HEK293 (cell line): ENCODE data around the gene DEUP1.

ENCODE experiments used
- CTCF ChIA-PET: fragments of 350-600 bp; formaldehyde crosslinking; extraction: SDS; loops from one replicate; lab custom pipeline; 2021; ENCODE audit warnings: antibody characterized with exemption; lab: Yijun Ruan, JAX
- POLR2A ChIA-PET: fragments of 300-600 bp; formaldehyde crosslinking; extraction: SDS; loops from one replicate; lab custom pipeline; 2020; ENCODE audit warnings: antibody characterized with exemption, inconsistent platforms; lab: Yijun Ruan, JAX
- H3K27ac ChIP-seq: fragments of 200-500 bp; sonication (Bioruptor generic); 2 replicates; pipeline ENCODE4 v1.5.1; 2014; ENCODE audit warnings: low read depth, low read length, control low read depth, inconsistent platforms; ENCODE audit errors: extremely low read depth
- H3K36me3 ChIP-seq, 2 experiments: fragments of 200-500 bp in 1 of 2; sonication (Bioruptor generic) in 1 of 2; 1 replicate in 1 of 2; 2 replicates in 1 of 2; pipeline ENCODE4 v1.5.1; 2014 to 2017; ENCODE audit warnings: inconsistent platforms in 2 of 2, low read length in 2 of 2; ENCODE audit not compliant: control insufficient read depth in 2 of 2, insufficient read depth in 1 of 2
- H3K4me1 ChIP-seq: fragments of 200-500 bp; sonication (Bioruptor generic); 2 replicates; pipeline ENCODE4 v1.5.1; 2014; ENCODE audit warnings: mild to moderate bottlenecking, low read length, inconsistent platforms; ENCODE audit not compliant: control insufficient read depth, insufficient read depth
- H3K4me3 ChIP-seq: 2 replicates; pipeline ENCODE4 v1.5.1; 2011; ENCODE audit warnings: low read depth, mild to moderate bottlenecking, control low read depth, low read length, moderate library complexity
- H3K9me3 ChIP-seq: fragments of 200-500 bp; sonication (Bioruptor generic); 2 replicates; pipeline ENCODE4 v1.5.1; 2014; ENCODE audit warnings: low read depth, low read length, inconsistent platforms; ENCODE audit not compliant: control insufficient read depth, insufficient read depth
- ELK4 ChIP-seq: IDR thresholded peaks from 2 replicates; pipeline ENCODE4 v1.6.1; 2011; ENCODE audit warnings: mild to moderate bottlenecking, low read depth, low read length, borderline replicate concordance
- GLI2 ChIP-seq: fragments of 450-650 bp; formaldehyde crosslinking; IDR thresholded peaks from 2 replicates; pipeline ENCODE4; 2017; ENCODE audit warnings: missing biosample characterization, missing genetic modification characterization, low read depth, borderline replicate concordance
- HOXA7 ChIP-seq: sonication (generic); formaldehyde crosslinking; IDR thresholded peaks from 2 replicates; pipeline ENCODE4 v1.8.1; 2022; ENCODE audit warnings: missing genetic modification reagents, borderline replicate concordance
- HOXC10 ChIP-seq: sonication (generic); formaldehyde crosslinking; IDR thresholded peaks from 2 replicates; pipeline ENCODE4 v1.8.1; 2023; ENCODE audit warnings: mild to moderate bottlenecking, missing genetic modification reagents
- HOXD13 ChIP-seq: sonication (generic); formaldehyde crosslinking; IDR thresholded peaks from 2 replicates; pipeline ENCODE4 v1.8.0; 2022; ENCODE audit warnings: missing genetic modification reagents, borderline replicate concordance
- IKZF3 ChIP-seq: fragments of 450-650 bp; IDR thresholded peaks from 2 replicates; pipeline ENCODE4 v1.5.0; 2018; ENCODE audit warnings: missing biosample characterization, mild to moderate bottlenecking, missing genetic modification characterization, moderate library complexity
- KLF17 ChIP-seq: fragments of 450-650 bp; formaldehyde crosslinking; IDR thresholded peaks from 2 replicates; pipeline ENCODE4 v1.5.1; 2016; ENCODE audit warnings: missing biosample characterization, missing genetic modification characterization
- OVOL3 ChIP-seq: fragments of 450-650 bp; formaldehyde crosslinking; IDR thresholded peaks from 2 replicates; pipeline ENCODE4 v1.5.1; 2016; ENCODE audit warnings: missing biosample characterization, missing genetic modification characterization
- REPIN1 ChIP-seq: fragments of 450-650 bp; formaldehyde crosslinking; IDR thresholded peaks from 2 replicates; pipeline ENCODE4 v1.5.1; 2017; ENCODE audit warnings: missing biosample characterization, missing genetic modification characterization, low read depth
- SP3 ChIP-seq: fragments of 450-650 bp; formaldehyde crosslinking; IDR thresholded peaks from 2 replicates; pipeline ENCODE4 v1.5.1; 2016; ENCODE audit warnings: missing biosample characterization, missing genetic modification characterization
- TRIM28 ChIP-seq: IDR thresholded peaks from 2 replicates; pipeline ENCODE4 v1.6.1; 2011; ENCODE audit warnings: low read length, control low read depth, borderline replicate concordance
- ZBTB20 ChIP-seq: fragments of 450-650 bp; formaldehyde crosslinking; IDR thresholded peaks from 2 replicates; pipeline ENCODE4 v1.5.1; 2016; ENCODE audit warnings: missing biosample characterization, missing genetic modification characterization
- ZBTB44 ChIP-seq: fragments of 450-650 bp; IDR thresholded peaks from 2 replicates; pipeline ENCODE4 v1.5.1; 2018; ENCODE audit warnings: missing biosample characterization, mild to moderate bottlenecking, missing genetic modification characterization
- ZBTB48 ChIP-seq: fragments of 450-650 bp; formaldehyde crosslinking; IDR thresholded peaks from 2 replicates; pipeline ENCODE4 v1.5.1; 2016; ENCODE audit warnings: missing biosample characterization, missing genetic modification characterization
- ZFP3 ChIP-seq: fragments of 450-650 bp; formaldehyde crosslinking; IDR thresholded peaks from 2 replicates; pipeline ENCODE4 v1.5.1; 2016; ENCODE audit warnings: low read depth, missing biosample characterization, missing genetic modification characterization
- ZFP41 ChIP-seq: fragments of 450-650 bp; formaldehyde crosslinking; IDR thresholded peaks from 2 replicates; pipeline ENCODE4 v1.5.1; 2016; ENCODE audit warnings: missing biosample characterization, missing genetic modification characterization, borderline replicate concordance
- ZNF10 ChIP-seq: fragments of 450-650 bp; formaldehyde crosslinking; IDR thresholded peaks from 2 replicates; pipeline ENCODE4 v1.5.1; 2017; ENCODE audit warnings: missing biosample characterization, missing genetic modification characterization
- ZNF112 ChIP-seq: fragments of 450-650 bp; formaldehyde crosslinking; IDR thresholded peaks from 2 replicates; pipeline ENCODE4 v1.5.0; 2017; ENCODE audit warnings: missing biosample characterization, missing genetic modification characterization
- ZNF132 ChIP-seq: fragments of 450-650 bp; formaldehyde crosslinking; IDR thresholded peaks from 2 replicates; pipeline ENCODE4 v1.5.1; 2017; ENCODE audit warnings: missing biosample characterization, missing genetic modification characterization, borderline replicate concordance
- ZNF221 ChIP-seq: fragments of 450-650 bp; formaldehyde crosslinking; IDR thresholded peaks from 2 replicates; pipeline ENCODE4 v1.5.1; 2017; ENCODE audit warnings: missing biosample characterization, missing genetic modification characterization, borderline replicate concordance
- ZNF324 ChIP-seq: fragments of 450-650 bp; formaldehyde crosslinking; IDR thresholded peaks from 2 replicates; pipeline ENCODE4 v1.5.1; 2016; ENCODE audit warnings: missing biosample characterization, missing genetic modification characterization
- ZNF423 ChIP-seq: fragments of 450-650 bp; formaldehyde crosslinking; IDR thresholded peaks from 2 replicates; pipeline ENCODE4 v1.5.1; 2016; ENCODE audit warnings: missing biosample characterization, missing genetic modification characterization
- ZNF433 ChIP-seq: fragments of 450-650 bp; formaldehyde crosslinking; IDR thresholded peaks from 2 replicates; pipeline ENCODE4 v1.5.1; 2016; ENCODE audit warnings: missing biosample characterization, missing genetic modification characterization, low read depth
- ZNF555 ChIP-seq: fragments of 450-650 bp; formaldehyde crosslinking; conservative IDR thresholded peaks from 2 replicates; pipeline ENCODE4 v1.5.1; 2017; ENCODE audit warnings: missing biosample characterization, mild to moderate bottlenecking, missing genetic modification characterization, inconsistent platforms
- ZNF558 ChIP-seq: fragments of 450-650 bp; formaldehyde crosslinking; IDR thresholded peaks from 2 replicates; pipeline ENCODE4 v1.5.1; 2016; ENCODE audit warnings: missing biosample characterization, missing genetic modification characterization
- ZNF624 ChIP-seq: fragments of 450-650 bp; formaldehyde crosslinking; IDR thresholded peaks from 2 replicates; pipeline ENCODE4 v1.5.1; 2017; ENCODE audit warnings: missing biosample characterization, missing genetic modification characterization
- ZNF76 ChIP-seq: fragments of 450-650 bp; formaldehyde crosslinking; IDR thresholded peaks from 2 replicates; pipeline ENCODE4; 2016; ENCODE audit warnings: low read depth, missing biosample characterization, missing genetic modification characterization, borderline replicate concordance
- ZNF768 ChIP-seq: fragments of 450-650 bp; formaldehyde crosslinking; IDR thresholded peaks from 2 replicates; pipeline ENCODE4 v1.5.1; 2018; ENCODE audit warnings: missing biosample characterization, mild to moderate bottlenecking, missing genetic modification characterization
- ZNF776 ChIP-seq: fragments of 450-650 bp; formaldehyde crosslinking; IDR thresholded peaks from 2 replicates; pipeline ENCODE4 v1.5.0; 2017; ENCODE audit warnings: missing biosample characterization, missing genetic modification characterization, borderline replicate concordance
- ZSCAN4 ChIP-seq: fragments of 450-650 bp; formaldehyde crosslinking; IDR thresholded peaks from 2 replicates; pipeline ENCODE4 v1.5.1; 2017; ENCODE audit warnings: missing biosample characterization, missing genetic modification characterization
- ZXDB ChIP-seq: fragments of 450-650 bp; formaldehyde crosslinking; IDR thresholded peaks from 2 replicates; pipeline ENCODE4 v1.5.1; 2016; ENCODE audit warnings: missing biosample characterization, missing genetic modification characterization
- TF ChIP-seq, protein P1 (sequence below): fragments of 450-650 bp; IDR thresholded peaks from 2 replicates; pipeline ENCODE4 v1.5.1; 2018; ENCODE audit warnings: missing biosample characterization, missing genetic modification characterization

DEUP1 gene

DNA sequence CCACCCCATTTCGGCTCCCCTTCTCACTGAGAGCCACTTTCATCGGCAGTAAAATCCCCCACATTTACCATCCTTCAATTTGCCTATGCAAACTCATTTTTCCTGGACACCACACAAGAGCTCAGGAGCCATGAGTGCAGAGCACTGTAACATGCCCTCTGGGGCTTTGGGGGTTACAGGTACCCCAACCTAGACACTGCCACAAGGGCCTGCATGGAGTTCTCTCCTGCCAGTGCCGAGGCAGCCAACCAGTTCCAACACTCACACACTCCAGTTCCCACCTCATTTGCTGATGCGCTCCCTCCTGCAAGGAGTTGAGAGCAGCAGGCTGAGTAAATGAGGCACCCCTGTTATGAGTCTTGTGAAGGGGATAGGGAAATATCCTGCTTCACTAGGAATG is 136.5 kb downstream of the DEUP1 start:
- Histone ChIP-seq H3K27ac (no peak overlapping the region), H3K9me3 (no peaks in the 10 kb centered on the region), H3K4me3 (no peak overlapping the region), H3K4me1 (no peaks in the 10 kb centered on the region), H3K36me3 (no peaks in the 10 kb centered on the region)
- TF ChIP-seq ZNF558 (tag by site-specific recombination) (no peak), ZNF423 (tag by site-specific recombination) (no peak), ZNF624 (tag by site-specific recombination) (no peak), ZSCAN4 (tag by site-specific recombination) (no peak), TRIM28 (no peak), HOXD13 (CRISPR knock-in tag) (no peak), HOXA7 (CRISPR knock-in tag) (no peak), OVOL3 (tag by site-specific recombination) (no peak), ZNF112 (no peak), SP3 (tag by site-specific recombination) (no peak), ZFP41 (no peak), ZFP3 (tag by site-specific recombination) (no peak), ZNF221 (tag by site-specific recombination) (no peak), HOXC10 (CRISPR knock-in tag) (no peak), ZXDB (tag by site-specific recombination) (no peak), ZNF132 (tag by site-specific recombination) (no peak), ZNF768 (tag by site-specific recombination) (no peak), ZNF324 (tag by site-specific recombination) (no peak), ZBTB48 (tag by site-specific recombination) (no peak), ELK4 (no peak)
- ChIA-PET CTCF (no interaction called here), POLR2A (no interaction called here)

DNA sequence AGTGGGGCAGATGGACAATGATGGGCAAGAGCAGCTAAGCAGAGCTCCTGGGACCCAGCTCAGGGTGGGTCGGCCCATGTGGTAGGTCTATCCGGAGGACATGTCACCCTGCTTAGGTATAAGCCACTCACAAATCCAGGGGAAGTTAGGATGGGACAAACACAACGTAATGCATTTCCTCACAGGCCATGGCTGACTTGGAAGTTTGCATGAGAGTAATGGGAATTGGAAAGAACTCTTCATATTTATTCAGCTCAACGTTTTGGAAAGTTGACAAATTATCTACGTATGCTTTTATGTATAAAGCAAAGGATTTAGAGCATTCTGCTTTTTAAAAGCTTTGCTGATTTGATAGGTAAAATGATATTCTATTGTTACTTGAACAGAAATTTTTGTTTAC is 137.7 kb downstream of the DEUP1 start:
- H3K36me3 ChIP-seq = no peaks in the 10 kb centered on the region
- no peak overlapping the region for H3K27ac ChIP-seq
- no peaks in the 10 kb centered on the region for H3K4me1 ChIP-seq
- no peak overlapping the region for H3K4me3 ChIP-seq
- H3K9me3 ChIP-seq = no peaks in the 10 kb centered on the region
- CTCF ChIA-PET = no interaction called here
- TF ChIP-seq IKZF3 = no peak
- TF ChIP-seq ZBTB20 (tag by site-specific recombination) = no peak
- no peak for TF ChIP-seq KLF17 (tag by site-specific recombination)
- TF ChIP-seq ZNF433 (tag by site-specific recombination) = no peak
- TF ChIP-seq ZBTB44 (tag by site-specific recombination) = no peak
- TF ChIP-seq, protein P1, sequence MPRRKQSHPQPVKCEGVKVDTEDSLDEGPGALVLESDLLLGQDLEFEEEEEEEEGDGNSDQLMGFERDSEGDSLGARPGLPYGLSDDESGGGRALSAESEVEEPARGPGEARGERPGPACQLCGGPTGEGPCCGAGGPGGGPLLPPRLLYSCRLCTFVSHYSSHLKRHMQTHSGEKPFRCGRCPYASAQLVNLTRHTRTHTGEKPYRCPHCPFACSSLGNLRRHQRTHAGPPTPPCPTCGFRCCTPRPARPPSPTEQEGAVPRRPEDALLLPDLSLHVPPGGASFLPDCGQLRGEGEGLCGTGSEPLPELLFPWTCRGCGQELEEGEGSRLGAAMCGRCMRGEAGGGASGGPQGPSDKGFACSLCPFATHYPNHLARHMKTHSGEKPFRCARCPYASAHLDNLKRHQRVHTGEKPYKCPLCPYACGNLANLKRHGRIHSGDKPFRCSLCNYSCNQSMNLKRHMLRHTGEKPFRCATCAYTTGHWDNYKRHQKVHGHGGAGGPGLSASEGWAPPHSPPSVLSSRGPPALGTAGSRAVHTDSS (tag by site-specific recombination) = no peak
- TF ChIP-seq ZNF10 (tag by site-specific recombination) = no peak
- TF ChIP-seq ZNF624 (tag by site-specific recombination) = no peak
- no peak for TF ChIP-seq ZNF76
- no peak for TF ChIP-seq ZNF555 (tag by site-specific recombination)
- no peak for TF ChIP-seq REPIN1 (tag by site-specific recombination)
- no peak for TF ChIP-seq GLI2 (tag by site-specific recombination)
- no peak for TF ChIP-seq ZNF776 (tag by site-specific recombination)
- POLR2A ChIA-PET = no interaction called here
